ENCODE measurements around the gene ACVRL1.
A peak's percentile ranks its signal among the peaks of the same experiment; 100 is the strongest.

The ACVRL1 gene

DNA sequence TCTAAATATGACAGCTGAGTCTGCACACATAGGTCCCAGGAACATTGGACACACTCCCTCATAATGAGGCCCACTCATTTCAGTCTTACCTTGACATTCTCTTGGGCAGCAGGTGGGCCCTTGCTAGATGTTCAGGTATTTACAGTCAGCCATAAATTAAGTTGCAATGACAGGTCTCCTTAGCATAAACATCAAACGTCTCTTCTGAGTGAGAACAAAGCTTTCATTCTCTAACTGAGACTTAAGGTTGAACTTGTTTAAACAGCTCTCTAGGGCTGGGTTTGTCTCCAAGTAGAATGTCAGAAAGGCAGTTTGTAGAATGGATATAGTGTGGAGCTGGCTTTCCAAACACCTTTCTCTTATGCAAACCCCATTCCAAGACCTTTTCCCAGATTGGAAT lies 54.5 kb downstream of the ACVRL1 start:
- H3K36me3 Mint-ChIP-seq (ENCODE audit: low read depth): peaks cover 10% of the 10 kb centered on the region
- H3K4me3 Mint-ChIP-seq: no peak overlapping the region
- H3K27ac Mint-ChIP-seq: no peak overlapping the region
- H3K27me3 Mint-ChIP-seq (ENCODE audit: low read depth): peaks cover 32% of the 10 kb centered on the region
- H3K9me3 Mint-ChIP-seq: no peaks in the 10 kb centered on the region
- H3K4me1 Mint-ChIP-seq (ENCODE audit: low read depth): peaks cover 4% of the 10 kb centered on the region

DNA sequence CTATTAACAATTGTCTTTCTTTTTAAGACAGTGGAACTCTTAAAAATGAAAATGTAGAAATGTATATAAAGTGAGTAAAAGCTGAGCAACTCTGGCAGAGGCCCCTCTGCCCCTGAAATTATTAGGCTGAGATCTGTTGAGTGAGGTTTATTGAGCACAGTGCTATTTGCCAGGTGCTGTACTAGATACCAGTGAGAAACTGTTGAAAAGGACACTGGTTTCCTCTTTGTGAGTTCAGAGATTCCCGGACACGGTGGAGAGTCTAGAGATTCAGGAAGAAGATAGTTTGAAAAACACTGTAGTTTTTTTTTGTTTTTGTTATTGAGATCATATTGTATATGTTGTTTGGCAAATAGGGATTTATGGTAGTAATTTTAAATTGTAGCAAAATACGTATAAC lies 55.4 kb downstream of the ACVRL1 start:
- Mint-ChIP-seq H3K27ac (no peak overlapping the region), H3K4me1 (ENCODE audit: low read depth) (peaks cover 4% of the 10 kb centered on the region), H3K4me3 (no peak overlapping the region), H3K9me3 (no peaks in the 10 kb centered on the region), H3K36me3 (ENCODE audit: low read depth) (peaks cover 10% of the 10 kb centered on the region), H3K27me3 (ENCODE audit: low read depth) (peaks cover 30% of the 10 kb centered on the region)

DNA sequence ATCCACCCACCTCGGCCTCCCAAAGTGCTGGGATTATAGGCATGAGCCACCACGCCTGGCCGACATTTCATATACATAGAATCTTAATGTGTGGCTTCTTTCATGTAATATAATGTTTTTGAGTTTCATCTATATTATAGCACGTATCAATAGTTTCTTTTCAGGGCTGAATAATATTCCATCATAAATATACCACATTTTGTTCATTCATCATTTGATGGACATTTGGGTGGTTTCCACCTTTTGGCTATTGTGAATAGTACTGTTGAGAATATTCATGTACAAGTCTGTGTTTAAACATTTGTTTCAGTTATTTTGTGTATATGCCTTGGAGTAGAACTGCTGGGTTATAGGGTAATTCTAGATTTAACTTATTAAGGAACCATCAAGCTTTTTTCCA lies 56.2 kb downstream of the ACVRL1 start:
- H3K27me3 Mint-ChIP-seq (ENCODE audit: low read depth): peaks cover 28% of the 10 kb centered on the region
- no peaks in the 10 kb centered on the region for H3K9me3 Mint-ChIP-seq
- no peak overlapping the region for H3K4me3 Mint-ChIP-seq
- peaks cover 4% of the 10 kb centered on the region for H3K4me1 Mint-ChIP-seq (ENCODE audit: low read depth)
- H3K27ac Mint-ChIP-seq: no peak overlapping the region
- H3K36me3 Mint-ChIP-seq (ENCODE audit: low read depth): peaks cover 10% of the 10 kb centered on the region

DNA sequence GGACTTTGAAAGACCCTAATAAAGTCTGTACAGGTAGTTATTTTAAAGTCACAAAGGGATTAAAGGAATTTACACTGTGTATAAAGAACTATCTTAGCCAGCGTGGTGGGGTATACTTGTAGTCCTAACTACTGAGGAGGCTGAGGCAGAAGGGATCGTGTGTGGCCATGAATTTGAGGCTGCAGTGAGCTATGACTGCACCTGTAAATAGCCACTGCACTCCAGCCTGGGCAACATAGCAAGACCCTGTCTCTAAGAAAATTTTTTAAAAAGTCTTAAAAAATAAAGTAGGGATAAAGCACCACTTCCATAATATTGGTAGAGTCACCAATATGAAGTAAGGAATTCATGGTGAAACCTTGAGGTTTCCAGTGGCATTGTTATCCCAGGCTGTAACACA lies 62.3 kb downstream of the ACVRL1 start:
- H3K9me3 Mint-ChIP-seq: no peaks in the 10 kb centered on the region
- peaks cover 4% of the 10 kb centered on the region for H3K36me3 Mint-ChIP-seq (ENCODE audit: low read depth)
- no peak overlapping the region for H3K4me3 Mint-ChIP-seq
- H3K27me3 Mint-ChIP-seq (ENCODE audit: low read depth): peaks cover 39% of the 10 kb centered on the region
- no peak overlapping the region for H3K27ac Mint-ChIP-seq
- H3K4me1 Mint-ChIP-seq (ENCODE audit: low read depth): peaks cover 37% of the 10 kb centered on the region

DNA sequence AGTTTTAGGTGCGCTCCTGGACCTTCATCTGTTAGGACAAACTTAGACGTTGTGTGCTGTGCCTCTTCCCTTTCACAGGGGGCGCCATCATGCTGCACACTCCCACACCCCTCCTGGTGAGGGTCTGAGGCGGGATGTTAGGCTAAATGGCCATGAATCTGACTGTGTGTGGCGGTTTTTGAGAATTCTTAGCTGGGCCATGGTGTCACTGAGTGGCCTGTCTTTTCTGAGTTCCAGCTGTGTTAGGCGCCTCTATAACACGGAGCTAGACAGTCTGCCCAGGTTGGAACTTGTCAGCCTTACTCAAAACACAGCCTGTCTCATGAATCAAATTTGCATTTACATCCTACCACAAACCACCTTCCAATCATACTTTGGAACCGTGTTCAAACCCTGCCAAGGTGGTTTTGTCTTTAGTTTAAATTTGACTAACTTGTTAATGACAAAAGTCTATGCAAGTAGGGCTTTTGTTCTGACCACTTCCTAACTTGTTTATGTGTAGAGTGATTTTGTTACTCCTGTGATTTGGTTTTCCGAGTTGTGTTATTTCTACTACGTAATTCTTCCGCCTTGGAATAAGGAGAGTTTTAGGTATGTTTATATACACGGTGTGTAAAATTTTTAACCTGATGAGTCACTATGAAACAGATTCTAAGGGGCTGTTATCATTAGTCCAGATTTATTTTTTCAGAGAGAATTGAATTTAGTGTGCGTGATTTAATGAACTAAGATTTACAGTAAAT lies 63.8 kb downstream of the ACVRL1 start:
- Mint-ChIP-seq H3K27ac (peak overlapping the region; percentile 72), H3K9me3 (no peaks in the 10 kb centered on the region), H3K27me3 (ENCODE audit: low read depth) (peaks cover 27% of the 10 kb centered on the region), H3K4me1 (ENCODE audit: low read depth) (peaks cover 50% of the 10 kb centered on the region), H3K36me3 (ENCODE audit: low read depth) (no peaks in the 10 kb centered on the region), H3K4me3 (peak overlapping the region; percentile 72)

DNA sequence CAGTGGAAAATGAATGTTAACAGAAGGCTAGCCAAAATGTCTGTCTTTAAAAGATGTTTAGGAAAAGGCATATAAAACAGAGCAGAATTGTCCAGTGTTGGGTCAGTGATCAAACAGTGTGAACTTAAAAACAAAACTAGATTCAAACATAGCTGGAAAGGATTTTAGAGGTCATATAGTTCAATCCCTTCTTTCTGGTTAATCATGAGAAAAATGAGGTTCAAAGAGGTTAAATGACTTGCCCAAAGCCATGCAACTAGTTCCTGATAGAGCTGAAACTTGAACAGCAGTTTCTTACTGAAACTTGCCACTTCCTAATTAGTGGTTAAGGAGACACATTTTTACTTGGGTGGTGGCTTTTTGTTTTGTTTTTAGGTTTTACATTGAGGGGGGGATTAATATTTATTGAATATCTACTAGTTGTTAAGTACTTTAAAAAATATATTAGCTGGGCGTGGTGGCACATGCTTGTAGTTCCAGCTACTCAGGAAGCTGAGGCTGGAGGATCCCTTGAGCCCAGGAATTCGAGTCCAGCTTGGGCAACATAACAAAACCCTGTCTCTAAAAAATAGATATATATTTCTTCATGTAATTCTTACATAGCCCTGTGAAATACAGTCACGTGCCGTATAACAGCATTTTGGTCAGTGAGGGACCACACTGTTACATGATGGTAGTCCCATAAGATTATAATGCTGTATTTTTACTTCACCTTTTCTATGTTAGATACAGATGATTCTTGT lies 64.5 kb downstream of the ACVRL1 start:
- Mint-ChIP-seq H3K4me1 (ENCODE audit: low read depth) (peaks cover 58% of the 10 kb centered on the region), H3K27me3 (ENCODE audit: low read depth) (peaks cover 26% of the 10 kb centered on the region), H3K27ac (peak overlapping the region; percentile 72), H3K9me3 (no peaks in the 10 kb centered on the region), H3K4me3 (peak overlapping the region; percentile 72), H3K36me3 (ENCODE audit: low read depth) (peaks cover 6% of the 10 kb centered on the region)

DNA sequence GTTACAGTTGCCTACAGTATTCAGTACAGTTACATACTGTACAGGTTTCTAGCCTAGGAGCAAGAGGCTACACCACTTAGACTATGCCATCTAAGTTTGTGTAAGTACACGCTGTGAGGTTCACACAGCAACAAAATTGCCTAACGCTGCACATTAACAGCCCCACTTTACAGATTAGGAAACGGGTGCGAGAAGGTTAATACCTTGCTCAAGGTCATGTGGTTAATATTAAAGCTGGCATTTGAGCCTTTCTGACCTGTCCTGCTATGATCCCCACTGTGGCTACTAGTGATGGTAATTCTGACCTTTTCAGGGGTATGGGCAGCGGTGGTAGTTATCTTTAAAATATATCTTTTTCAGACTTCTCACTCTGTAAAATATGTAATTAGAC lies 65.1 kb downstream of the ACVRL1 start:
- H3K4me1 Mint-ChIP-seq (ENCODE audit: low read depth): peaks cover 59% of the 10 kb centered on the region
- peaks cover 8% of the 10 kb centered on the region for H3K36me3 Mint-ChIP-seq (ENCODE audit: low read depth)
- H3K4me3 Mint-ChIP-seq: peak overlapping the region; percentile 69
- H3K27ac Mint-ChIP-seq: no peak overlapping the region
- no peaks in the 10 kb centered on the region for H3K9me3 Mint-ChIP-seq
- peaks cover 26% of the 10 kb centered on the region for H3K27me3 Mint-ChIP-seq (ENCODE audit: low read depth)

DNA sequence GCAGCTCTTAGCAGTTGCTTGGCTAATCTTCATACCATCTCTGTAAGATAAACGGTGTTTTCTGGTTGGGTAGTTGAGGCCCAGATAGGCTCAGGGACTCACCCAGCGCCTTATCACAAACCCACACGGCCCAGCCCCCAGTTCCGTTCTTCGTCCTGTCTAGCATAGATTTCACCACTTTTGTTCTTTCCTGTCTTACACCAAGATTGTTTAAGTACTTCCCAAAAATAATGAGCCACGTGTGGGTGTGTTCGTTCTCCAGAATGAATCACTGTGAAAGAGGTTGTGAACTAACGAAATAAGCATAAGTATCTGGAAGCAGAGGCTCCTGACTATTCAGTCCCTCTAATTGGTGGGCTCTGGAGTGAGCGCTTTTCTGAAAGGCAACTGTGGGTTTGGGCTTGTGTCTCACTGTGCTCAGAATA lies 65.6 kb downstream of the ACVRL1 start:
- Mint-ChIP-seq H3K27ac (peak overlapping the region; percentile 32), H3K36me3 (ENCODE audit: low read depth) (peaks cover 8% of the 10 kb centered on the region), H3K4me1 (ENCODE audit: low read depth) (peaks cover 59% of the 10 kb centered on the region), H3K9me3 (no peaks in the 10 kb centered on the region), H3K4me3 (peak overlapping the region; percentile 69), H3K27me3 (ENCODE audit: low read depth) (peaks cover 26% of the 10 kb centered on the region)

Measured in T-helper 1 cell treated with Interleukin-12 subunit alpha and Interleukin-12 subunit beta and Interleukin-4 antibody, amounts not matched to agents 30 μg/mL and 1 μg/mL, for 36 hours (primary cell).